ENCODE results near the gene RPS6KB2. TPM values are rescaled to one million over a fixed set of nuclear protein-coding genes. Genes with fewer than 3 reads are reported as not detected.
A peak's percentile ranks its signal among the peaks of the same experiment; 100 is the strongest.

The RPS6KB2 gene
- total RNA-seq, 1 donor from 2014 or later: 49.5 TPM

GRCh38 chr11:67415501-67416304, 12.6 kb upstream of the RPS6KB2 start, which contains the start of gene CARNS1:
Gene CARNS1, plus strand, starts transcription at chr11:67415678. Its CDS starts 522 bp downstream, at chr11:67416200.
- Mint-ChIP-seq H3K4me1 (ENCODE audit: unreplicated experiment) (peaks cover 18% of the 10 kb centered on the region), H3K27ac (ENCODE audit: unreplicated experiment) (no peak within 1 kb of the TSS), H3K9me3 (ENCODE audit: unreplicated experiment) (no peaks in the 10 kb centered on the region), H3K27me3 (ENCODE audit: unreplicated experiment) (no peaks in the 10 kb centered on the region), H3K36me3 (ENCODE audit: unreplicated experiment) (no peaks in the 10 kb centered on the region), H3K4me3 (ENCODE audit: unreplicated experiment) (no peak within 1 kb of the TSS)
- no peak for DNase-seq (ENCODE audit: extremely low spot score, unreplicated experiment)
- TF ChIP-seq CTCF (IDR thresholded peaks at IDR 0.05): no peak

DNA sequence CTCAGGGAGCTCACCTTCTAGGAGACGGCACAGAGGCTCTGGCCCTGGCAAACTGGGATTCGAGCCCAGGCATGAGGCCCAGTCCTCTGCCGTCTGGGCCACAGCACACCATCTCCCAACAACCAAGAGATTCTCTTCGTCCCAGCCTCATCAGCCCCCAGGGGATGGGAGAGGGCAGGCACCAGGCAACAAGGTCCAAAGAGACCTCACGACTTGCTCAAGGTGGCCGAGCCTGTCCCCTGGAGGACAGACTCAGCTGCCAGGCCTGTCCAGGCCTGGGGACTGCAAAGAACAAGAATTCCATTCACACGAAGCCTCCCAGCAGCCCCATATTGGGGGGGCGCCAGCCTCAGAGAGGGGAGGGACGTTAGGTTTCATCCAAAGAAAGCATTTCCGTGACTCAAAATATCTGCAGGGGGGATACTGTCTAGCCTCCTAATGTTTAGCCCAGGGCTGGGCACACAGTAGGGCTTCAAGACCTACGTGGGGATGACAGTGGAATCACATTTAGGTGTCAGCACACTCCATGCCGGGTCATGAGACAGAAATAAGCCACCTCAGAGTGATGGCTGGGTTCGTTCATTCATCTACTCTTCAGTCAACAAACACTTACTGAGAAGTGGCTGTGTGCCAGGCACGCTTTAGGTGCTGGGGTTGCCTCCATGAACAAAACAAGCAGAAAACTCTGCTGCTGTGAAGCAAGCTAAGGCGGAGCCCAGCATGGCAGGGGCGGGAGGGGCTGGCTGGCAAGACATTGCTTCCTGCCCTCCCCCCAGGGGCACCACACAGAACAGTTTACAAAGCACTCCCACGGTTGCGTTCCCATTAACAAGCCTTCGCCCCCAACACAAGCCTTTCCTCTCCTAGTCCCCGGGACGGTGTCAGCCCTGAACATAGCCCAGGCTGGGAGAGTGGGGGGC, 11.6 kb upstream of the RPS6KB2 start:
- H3K9me3 Mint-ChIP-seq (ENCODE audit: unreplicated experiment): no peaks in the 10 kb centered on the region
- peaks cover 21% of the 10 kb centered on the region for H3K4me1 Mint-ChIP-seq (ENCODE audit: unreplicated experiment)
- H3K27ac Mint-ChIP-seq (ENCODE audit: unreplicated experiment): peak overlapping the region; percentile 10
- H3K4me3 Mint-ChIP-seq (ENCODE audit: unreplicated experiment): peak overlapping the region; percentile 48
- H3K36me3 Mint-ChIP-seq (ENCODE audit: unreplicated experiment): no peaks in the 10 kb centered on the region
- DNase-seq (ENCODE audit: extremely low spot score, unreplicated experiment): no peak
- TF ChIP-seq CTCF (IDR thresholded peaks at IDR 0.05): no peak
- H3K27me3 Mint-ChIP-seq (ENCODE audit: unreplicated experiment): no peaks in the 10 kb centered on the region

GRCh38 chr11:67417425-67417824, 10.9 kb upstream of the RPS6KB2 start:
- DNase-seq (ENCODE audit: extremely low spot score, unreplicated experiment): no peak
- H3K4me1 Mint-ChIP-seq (ENCODE audit: unreplicated experiment): peaks cover 21% of the 10 kb centered on the region
- H3K9me3 Mint-ChIP-seq (ENCODE audit: unreplicated experiment): no peaks in the 10 kb centered on the region
- H3K27ac Mint-ChIP-seq (ENCODE audit: unreplicated experiment): no peak overlapping the region
- no peak overlapping the region for H3K4me3 Mint-ChIP-seq (ENCODE audit: unreplicated experiment)
- no peaks in the 10 kb centered on the region for H3K27me3 Mint-ChIP-seq (ENCODE audit: unreplicated experiment)
- TF ChIP-seq CTCF (IDR thresholded peaks at IDR 0.05): no peak
- no peaks in the 10 kb centered on the region for H3K36me3 Mint-ChIP-seq (ENCODE audit: unreplicated experiment)

DNA sequence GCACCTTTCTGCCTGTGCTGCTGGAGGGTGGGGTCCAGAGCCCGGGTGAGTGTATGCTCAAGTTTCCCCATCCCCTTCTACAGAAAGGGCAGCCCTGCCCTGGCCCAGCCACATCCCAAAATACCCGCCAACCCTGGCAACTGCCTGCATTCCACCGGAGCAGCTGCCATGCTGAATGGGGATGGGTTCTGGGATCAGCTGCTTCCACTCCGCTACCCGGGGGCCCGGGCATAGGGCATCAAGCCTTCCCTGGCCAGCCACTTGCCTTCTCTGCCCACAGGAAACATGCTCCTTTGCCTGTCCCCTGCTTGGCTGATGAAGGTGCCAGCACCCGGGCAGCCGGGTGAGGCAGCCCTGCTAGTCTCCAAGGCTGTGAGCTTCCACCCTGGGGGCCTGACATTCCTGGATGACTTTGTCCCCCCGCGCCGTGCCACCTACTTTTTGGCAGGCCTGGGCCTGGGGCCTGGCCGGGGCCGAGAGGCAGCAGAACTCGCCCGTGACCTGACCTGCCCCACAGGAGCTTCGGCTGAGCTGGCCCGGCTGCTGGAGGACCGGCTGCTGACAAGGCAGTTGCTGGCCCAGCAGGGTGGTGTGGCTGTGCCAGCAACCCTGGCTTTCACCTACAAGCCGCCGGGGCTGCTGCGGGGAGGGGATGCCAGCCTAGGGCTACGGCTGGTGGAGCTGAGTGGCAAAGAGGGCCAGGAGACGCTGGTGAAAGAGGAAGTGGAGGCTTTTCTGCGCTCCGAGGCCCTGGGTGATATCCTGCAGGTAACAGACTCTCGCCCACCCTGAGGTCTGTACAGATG, 9.6 kb upstream of the RPS6KB2 start:
- Mint-ChIP-seq H3K9me3 (ENCODE audit: unreplicated experiment) (no peaks in the 10 kb centered on the region), H3K27me3 (ENCODE audit: unreplicated experiment) (no peaks in the 10 kb centered on the region), H3K4me1 (ENCODE audit: unreplicated experiment) (peaks cover 21% of the 10 kb centered on the region), H3K27ac (ENCODE audit: unreplicated experiment) (no peak overlapping the region), H3K4me3 (ENCODE audit: unreplicated experiment) (no peak overlapping the region), H3K36me3 (ENCODE audit: unreplicated experiment) (no peaks in the 10 kb centered on the region)
- TF ChIP-seq CTCF (IDR thresholded peaks at IDR 0.05): no peak
- no peak for DNase-seq (ENCODE audit: extremely low spot score, unreplicated experiment)
